ENCODE measurements around the gene ABHD2.

- TF ChIP-seq POLR2A (IDR thresholded peaks at IDR 0.05) = peak in 1 of 2 donors; percentile 57
- no peak for TF ChIP-seq CTCF (IDR thresholded peaks at IDR 0.05)
These were observed 1.3 kb downstream of the ABHD2 start for GRCh38 chr15:89089316-89090230.

All from adrenal gland (tissue), 5 donors.